NCI-H1048 (cell line): ENCODE data around the gene MAFG.
"Not testable (repeated sequence)": the region's sequence is repeated elsewhere in the genome, so short reads cannot be mapped to it uniquely, and the experiment has no call there.

Source experiments
- DNase-seq: peaks from one replicate; lab custom pipeline; 2025; lab: John Stamatoyannopoulos, UW

The MAFG gene

DNA sequence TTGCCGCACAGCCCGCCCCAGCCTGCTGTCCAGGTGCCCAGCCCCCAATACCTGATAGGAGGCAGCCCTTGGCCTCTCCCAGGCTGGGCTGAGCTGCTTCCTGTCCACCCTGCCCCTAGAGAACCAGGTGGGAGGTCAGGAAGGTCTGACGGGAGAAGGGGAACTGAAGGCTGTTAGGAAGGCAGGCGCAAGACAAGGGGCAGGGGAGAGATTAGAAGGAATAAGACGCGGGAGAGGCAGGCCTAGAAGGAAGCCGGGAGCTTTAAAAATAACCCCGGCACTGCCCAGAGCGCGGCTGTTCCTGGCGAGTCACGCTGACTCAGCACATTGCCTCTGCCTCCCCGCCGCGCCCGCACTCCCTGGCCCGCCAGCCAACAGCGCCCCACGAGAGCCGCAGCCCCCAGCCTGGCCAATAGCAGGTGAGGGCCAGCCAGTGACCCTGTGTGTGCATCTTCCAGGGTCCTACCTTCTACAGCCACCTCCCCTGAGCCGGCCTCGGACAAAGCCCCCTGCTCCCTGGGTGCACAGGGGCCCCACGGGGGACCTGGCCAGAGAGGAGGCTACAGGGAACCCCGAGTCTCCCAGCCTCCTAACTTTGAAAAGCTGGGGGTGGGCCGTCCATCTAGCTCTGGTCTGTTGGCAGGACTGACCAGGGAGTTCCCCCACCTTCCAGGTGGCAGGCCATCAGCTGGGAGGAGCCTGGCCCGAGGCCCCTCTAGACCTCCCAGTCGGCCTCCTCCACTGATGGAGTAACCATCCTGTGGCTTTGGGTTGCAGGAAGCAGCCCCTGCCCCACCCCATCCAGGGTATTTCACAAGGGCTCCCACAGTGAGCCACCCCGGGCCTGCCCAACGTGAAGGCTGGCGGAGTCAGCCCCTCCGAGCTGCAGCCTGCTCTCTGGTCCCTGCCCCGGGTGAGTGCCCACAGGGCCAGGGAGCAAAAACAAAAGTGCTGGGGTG lies 4.0 kb downstream of the MAFG start:
- DNase-seq: no peak

DNA sequence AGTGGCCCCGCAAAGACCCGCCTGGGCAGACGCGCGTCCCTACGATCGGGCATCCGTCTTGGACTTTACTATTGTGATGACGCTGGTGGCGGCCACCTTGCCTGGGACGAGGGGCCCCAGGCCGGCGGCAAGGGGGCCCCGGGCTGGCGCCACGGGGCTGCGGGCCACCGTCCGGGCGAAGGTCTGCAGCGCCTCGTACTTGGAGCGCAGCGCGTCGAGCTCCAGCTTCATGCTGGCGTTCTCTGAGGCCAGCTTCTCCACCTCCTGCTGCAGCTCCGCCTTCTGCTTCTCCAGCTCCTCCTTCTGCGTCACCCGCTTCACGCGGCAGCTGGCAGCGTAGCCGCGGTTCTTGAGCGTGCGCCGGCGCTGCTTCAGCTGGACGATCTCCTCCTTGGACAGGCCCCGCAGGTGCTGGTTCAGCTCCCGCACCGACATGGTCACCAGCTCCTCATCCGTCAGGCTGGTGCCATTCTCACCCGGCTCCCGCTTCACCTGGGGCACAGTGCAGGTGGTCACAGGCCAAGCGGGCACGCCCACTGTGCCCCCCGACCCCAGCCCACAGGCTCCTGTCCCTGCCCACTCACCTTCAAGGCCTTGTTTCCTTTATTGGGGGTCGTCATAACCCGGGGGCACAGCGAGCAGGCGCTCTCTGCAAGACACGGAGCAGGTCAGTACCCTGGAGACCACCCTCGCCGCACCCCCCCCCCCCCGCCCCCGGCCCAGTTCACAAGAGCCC lies 4.8 kb downstream of the MAFG start:
- no peak for DNase-seq

DNA sequence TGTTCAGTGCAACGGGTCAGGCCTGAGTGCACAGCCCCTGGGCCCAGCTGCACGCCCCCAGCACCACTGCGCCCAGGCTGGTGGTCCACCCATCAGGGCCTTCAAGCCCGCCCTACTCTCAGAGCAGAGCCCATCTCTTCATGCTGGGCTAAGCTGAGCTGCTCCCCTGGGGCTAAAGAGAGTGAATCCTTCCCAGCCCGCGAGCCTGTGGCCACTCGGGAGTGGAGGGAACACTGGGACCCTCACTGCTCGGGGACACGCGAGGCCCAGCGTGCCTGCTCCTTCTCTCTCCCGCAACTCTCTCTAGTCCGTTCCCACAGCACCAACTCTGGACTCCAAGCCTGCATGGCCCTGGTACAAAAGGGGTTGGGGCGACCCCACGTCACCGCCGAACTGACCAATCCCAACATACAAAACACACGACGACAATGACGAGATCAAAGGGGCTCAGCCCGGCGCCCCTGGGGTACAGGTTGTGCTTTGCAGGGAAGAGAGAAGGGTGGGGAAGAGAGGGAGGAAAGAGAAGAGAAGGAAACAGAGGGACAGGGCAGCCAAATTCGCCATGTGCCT lies 5.5 kb downstream of the MAFG start:
- no peak for DNase-seq

DNA sequence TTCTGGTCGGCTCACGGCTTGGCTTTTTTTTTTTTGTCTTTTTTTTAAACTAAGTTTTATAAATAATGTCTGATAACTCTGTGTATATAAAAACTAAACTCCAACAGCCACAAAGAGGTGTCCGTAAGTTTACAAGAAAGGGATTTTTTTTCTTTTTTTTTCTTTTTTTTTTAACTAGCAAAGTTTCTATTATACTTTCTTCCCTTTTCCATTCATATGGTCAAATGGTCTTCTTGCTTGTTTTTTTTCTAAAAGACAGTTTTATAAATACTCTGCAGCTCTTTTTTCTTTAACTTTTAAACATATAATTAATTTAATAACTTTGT lies 6.0 kb downstream of the MAFG start:
- no peak for DNase-seq

DNA sequence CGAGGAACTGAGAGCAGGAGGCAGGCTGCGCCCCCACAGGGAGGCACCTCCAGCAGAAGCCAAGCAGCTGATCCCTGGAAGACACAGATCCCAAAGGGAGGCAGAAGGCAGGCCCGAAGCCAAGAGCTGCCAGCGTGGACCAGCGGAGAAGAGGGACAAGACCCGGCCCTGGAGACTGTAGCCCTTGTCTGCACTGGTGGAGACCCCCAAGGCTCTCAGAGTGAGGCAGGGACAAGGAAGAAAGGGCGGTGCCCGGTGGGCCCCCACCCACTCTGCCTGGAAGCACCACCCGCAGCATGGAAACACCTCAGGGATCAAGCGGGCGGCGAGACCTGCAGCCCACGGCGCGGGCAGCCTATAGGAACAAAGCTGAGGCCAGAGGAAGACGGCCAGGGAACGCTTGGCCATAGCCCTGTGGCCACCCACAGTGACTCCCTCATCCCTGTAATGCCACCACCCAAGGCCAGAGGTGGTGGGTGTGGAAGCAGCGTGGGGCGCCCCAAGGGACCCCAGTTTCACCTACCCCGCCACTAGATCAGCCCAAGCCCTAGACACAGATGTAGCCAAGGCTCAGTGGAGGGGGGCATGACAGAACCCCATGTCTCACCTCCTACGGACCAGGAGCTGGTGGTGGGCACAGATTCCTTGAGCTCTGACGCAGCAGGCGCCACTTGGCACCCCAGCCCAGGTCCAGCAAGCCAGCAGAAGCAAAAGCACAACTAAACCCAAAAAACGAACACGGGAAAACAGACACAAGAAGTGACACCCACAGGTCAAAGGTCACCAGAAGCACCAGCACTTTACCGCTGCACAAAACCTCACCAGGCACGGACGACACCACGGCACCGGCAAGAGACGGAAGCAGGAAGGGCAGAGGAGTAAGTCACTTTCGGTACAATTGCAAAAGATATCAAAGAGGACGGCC lies 6.7 kb downstream of the MAFG start:
- DNase-seq: no peak

DNA sequence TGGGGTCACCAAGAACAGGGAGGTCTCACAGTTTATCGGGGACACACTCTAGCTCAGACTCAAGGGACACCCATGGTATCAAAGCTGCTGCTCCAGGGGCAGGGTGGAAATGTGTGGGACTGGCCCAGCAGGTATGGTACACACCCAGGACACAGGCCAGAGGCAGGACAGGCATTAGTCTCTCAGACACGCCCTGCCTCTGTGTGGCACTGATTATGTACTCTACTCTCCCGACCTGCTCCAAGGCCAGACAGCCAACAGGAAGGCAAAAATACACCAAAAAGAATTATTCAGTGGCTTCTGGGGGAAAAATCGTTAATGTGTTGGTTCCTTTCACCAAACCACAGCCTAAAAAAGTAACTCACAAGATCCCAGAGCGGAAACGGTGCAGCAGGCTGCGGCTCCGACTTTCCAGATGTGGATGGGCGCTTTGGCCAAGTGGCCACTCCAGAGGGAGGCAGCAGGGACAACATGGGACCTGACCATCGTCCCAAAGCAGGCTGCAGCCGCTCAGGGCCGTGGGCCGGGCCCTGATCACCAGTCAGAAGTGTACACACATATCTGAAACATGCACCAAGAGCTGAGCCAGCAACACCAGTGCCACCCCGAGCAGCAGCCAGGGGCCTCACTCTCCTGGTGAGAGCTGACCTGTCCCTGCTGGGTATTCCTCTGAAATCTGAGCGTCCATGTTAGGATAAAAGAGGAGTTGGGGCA lies 8.5 kb downstream of the MAFG start:
- DNase-seq: no peak

DNA sequence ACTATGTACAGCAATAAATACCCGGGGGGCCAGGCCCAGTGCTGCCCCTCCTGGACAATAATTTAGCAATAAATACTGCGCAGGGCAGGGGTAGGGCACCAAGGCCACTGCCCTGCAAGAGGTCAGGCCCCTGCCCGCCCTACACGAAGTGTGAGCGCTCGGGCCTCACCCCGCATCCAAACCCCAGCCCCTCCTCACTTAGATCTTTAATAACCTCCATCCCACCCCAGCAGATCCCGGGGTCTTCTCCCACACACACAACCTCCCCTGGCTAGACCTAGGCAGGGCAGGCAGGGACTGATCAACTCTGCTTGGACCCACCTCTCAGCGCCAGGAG lies 9.2 kb downstream of the MAFG start:
- not testable (repeated sequence) for DNase-seq

DNA sequence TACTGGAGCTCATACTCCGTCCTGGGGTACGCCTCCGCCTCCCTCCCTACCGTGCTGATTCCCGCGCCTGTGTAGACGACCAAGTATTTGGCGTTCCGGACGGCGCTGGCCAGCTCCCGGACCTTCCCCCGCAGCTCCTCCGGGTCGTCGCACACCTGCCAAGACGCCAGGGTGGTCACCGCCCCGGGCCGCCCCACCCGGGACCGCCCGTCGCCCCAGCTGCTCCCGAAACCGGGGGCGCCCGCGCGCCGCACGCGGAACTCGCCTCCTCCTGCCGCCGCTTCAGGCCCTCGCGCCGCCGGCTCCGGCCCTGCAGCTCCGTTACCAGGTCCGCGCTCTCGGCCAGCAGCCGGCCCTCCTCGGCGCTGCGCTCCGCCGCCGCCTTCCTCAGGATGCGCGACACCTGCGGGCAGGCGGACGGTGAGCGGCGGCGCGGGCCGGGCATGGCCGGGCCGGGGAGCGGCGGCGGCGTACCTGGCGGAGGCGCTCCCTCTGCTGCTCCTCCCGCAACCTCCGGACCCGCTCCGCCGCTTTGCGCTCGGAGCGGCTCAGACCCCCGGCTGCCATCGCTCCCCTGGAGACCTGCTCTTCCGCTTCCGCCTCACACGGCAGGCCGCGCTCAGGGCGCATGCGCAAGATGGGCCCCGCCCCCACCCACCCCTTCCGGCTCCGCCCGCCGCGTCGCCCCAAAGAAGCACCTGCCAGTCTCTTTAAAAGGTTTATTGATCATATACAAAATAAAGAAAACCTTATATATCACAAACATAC lies 9.8 kb downstream of the MAFG start, which contains the start of gene SIRT7:
SIRT7 (minus strand) TSS at position 612 of the 768 bp plus-strand sequence; CDS start at position 567, 45 bp downstream.
- peak; percentile 61 for DNase-seq

DNA sequence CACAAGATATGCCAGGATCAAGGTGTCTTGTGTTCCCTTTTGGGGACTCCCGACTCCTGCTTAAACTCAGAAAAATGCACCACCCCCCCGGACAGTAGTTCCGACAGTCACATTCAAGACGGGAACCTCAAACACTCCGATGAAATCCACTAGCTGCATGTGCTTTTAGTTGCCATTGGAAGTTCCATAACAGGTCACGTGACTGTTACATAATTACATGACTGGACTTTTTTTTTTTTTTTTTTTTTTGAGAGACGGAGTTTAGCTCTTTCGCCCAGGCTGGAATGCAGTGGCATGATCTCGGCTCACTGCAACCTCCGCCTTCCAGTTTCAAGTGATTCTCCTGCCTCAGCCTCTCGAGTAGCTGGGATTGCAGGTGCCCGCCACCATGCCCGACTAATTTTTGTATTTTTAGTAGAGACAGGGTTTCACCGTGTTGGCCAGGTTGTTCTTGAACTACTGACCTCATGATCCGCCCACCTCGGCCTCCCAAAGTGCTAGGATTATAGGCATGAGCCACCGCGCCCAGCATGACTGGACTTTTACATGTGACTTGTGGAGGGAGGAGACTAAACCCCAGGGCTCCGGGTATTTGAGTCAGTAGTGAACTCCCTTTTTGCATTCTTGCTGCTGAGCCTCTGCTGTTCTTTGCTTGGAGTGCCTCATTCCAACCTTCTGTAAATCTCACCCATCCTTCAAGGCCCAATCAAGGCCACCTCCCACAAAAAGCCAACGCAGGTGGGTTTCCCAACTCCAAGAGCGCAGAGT lies 11.1 kb downstream of the MAFG start:
- DNase-seq: no peak

DNA sequence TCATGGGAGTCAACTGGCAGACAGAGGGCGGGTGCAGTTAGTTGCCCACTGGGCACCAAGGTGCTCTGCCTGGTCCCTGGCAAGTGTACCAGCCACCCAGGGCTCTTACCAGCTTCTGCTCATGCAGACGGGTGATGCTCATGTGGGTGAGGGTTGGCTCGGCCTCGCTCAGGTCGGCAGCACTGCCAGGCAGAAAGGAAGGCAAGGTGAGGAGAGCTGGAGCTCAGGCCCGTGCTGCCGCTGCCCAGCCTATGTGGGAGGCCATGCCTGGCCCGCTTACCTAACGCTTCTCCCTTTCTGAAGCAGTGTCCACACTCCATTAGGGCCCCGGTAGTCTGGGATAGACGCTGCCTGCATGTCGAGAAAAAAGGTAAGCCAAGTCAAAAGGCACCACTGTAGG lies 12.2 kb downstream of the MAFG start:
- DNase-seq: no peak

DNA sequence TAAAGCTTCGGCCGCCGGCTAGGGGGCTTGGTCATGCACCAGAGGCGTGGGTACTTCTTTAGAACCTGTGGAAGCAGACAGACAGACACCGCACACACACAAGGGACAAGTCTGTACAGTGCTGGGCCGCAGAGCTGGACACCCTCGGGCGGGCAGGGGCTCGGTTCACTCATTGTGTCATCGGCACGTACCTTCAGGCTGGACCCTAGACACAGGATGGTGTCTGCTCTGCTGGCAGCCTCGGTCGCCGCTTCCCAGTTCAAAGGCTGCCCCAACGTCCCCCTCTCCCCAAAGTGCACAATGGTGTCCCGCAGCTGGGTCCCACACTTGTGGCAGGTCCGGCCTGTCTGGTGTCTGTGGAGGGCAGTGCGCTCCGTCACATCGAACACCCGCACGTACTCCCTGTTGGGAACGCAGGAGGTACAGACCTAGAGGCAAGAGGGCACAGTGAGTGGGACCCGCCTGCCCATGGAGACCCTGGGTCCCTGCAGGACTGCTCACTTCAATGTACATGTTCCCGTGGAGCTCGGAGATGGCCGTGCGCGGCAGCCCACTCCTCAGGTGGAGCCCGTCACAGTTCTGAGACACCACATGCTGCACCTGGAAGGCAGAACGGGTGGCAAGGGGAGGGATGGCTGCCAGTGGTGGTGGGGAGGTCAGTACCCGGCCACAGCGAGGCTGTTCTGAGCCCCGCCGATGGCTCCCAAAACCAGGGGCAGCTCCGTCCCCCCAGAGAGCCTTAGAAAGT lies 13.3 kb downstream of the MAFG start:
- no peak for DNase-seq

DNA sequence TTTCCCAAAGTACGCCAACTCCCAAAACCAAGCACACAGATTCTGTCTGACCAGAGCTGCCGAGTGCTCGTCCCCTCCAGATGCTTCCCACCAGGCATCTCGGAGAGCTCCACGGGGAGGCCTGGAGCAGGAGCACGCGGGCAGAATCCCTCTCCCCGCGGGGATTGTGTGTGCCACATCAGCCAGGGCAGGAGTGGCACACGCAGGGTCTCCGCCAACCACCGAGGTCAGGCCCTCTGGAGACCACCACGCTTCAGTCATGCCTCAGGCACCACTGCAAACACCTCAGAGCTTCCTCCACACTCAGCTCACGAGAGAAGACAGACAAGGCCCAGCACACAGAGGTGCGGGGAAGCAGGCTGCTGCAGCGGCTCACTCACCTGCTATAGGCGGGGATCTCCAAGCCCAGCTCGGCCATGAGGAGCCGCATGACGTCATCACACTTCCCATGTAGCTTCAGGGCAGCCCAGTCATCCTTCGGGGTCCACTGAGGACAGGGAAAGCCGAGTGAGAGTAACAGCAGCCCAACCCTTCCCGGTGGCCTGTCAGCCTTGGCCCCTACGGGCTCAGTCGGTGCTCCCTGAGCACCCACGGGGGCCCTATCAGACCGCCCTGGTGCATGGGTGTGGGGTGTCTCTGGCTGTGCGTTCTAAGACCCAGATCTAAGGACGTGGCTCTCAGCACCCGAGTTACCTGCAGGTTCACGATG lies 14.0 kb downstream of the MAFG start:
- no peak for DNase-seq

DNA sequence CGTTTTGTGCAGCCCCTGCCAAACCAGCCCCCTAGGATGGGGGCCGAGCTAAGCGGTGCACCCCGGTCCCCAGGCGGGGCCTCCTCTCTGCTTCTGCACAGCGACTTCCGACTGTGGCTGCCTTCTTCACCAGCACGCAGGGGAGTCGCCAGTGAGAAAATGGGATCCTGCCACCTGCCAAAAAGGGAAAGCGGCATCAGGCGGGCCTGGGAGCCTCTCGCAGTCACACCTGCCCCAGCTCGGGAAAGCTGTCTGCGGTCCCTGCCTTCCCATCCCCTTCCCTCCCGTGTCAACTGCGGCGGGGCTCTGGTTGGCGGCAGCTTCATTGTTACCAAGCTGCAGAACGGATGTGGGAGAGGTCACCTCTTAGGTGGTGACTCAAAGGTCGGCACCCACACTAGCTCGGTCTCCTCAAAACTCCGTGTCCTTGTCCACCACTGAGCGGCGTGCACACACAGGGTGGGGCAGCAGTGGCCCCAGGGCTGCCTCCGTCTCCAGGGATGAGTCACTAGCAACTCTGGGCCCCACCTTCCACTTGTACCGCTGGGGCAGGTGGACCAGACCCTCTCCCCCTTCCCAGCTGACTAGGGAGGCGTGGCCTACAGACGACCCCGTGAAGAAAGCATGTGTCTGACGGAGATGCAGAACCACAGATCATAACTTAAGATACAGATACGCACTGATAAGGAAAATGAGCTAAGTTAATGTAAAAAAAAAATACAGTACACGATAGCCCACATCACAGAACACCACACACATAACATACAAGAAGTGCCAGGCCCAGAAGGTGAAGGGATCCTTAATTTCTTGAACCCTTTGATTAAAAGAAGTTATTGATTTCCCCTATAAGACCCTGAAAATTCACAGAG lies 14.9 kb downstream of the MAFG start:
- DNase-seq: no peak

DNA sequence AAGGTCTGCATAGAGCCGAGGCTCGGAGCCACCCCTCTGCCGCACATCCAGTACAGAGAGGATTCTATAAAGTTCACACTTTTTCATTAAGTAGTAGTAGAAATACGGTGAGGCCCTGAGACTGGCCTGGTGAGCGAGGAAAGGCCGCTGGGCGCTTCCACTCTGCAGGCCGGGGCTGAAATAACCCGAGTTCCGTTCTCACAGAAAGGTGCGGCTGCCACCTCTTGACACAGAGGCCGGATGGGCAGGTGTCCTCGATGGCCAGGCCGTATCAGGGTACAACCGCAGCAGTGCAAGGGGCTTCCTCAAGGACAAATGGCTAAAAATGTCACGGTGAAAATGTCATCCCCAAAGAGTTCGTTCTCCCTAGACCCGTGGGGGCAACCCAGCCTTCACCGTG lies 15.6 kb downstream of the MAFG start:
- DNase-seq: no peak

DNA sequence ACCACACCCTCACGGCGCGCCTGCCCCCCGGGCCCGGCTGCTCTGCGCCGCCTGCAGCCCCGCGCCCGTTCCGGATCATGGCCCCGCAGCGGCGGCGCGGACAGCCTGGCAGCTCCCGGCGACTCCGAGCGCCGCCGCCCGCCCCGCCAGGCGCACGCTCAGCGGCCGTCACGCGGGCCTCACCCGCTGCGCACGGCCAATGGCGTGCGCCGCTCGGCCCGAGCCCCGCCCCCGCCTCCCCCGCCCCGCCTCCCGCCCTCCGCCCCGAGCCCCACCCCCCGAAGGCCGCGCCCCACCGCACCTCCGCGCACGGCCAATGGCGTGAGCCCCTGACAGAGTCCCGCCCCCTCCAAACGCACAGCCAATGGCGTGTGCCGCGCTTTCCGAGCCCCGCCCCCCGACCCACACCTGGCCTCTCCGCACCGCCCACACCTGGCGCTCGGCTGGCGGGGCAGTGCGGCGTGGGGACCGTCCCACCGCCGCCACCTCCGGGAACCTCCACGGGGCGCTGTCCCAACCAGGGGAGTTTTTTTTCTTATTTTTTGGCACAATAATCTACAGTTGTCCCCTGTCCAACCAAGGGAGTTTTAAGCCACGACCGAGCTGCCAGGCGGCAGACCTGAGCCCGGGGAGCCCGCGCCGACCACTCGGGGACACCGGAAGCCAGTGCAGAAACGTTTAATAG lies 16.1 kb downstream of the MAFG start, which contains the start of gene PCYT2:
PCYT2 (minus strand) TSS at position 123 of the 685 bp plus-strand sequence; CDS start at position 79, 44 bp downstream.
- DNase-seq: peak; percentile 80

DNA sequence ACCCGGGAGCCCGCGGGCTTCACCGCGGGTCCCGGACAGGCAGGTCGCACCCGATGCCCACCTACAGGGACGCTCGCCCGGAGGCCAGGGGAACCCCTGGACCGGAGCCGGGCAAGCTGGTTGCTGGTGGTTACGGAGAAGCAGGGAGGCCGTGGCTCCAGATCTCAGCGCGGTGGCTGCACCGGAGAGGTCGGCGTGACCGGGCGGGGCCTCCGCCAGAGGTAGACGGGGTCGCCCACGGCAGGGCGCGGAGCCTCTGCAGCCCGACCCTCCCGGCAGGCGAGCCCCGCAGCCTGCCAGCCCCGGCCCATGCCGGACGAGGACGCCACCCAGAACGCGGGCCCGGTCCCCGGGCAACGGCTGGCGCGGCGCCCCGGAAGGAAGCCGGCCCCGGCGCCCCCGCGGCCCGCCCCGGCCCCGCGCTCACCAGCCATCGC lies 16.7 kb downstream of the MAFG start:
- DNase-seq: no peak
